Renal cortex interstitium (tissue), 11 donors: ENCODE data around the gene FANCD2. TPM values are rescaled to one million over a fixed set of nuclear protein-coding genes. Genes with fewer than 3 reads are reported as not detected.
A peak's percentile ranks its signal among the peaks of the same experiment; 100 is the strongest.
"Not testable (repeated sequence)": the region's sequence is repeated elsewhere in the genome, so short reads cannot be mapped to it uniquely, and the experiment has no call there.

Source experiments
- DNase-seq, 11 donors: peaks; one replicate each; pipeline ENCODE4 v3.0.0-alpha.2; 2013; ENCODE audit warnings: low read depth in 9 of 11, low spot score in 4 of 11; ENCODE audit errors: extremely low read depth in 1 of 11
- polyA plus RNA-seq, 3 donors: library from polyadenylated mRNA; unstranded; fragments of 120-200 nt; gene quantifications; one replicate each; pipeline ENCODE4 v1.2.1, GENCODE V29; 2013; ENCODE audit not compliant: insufficient read length in 3 of 3

Gene FANCD2
- polyA plus RNA-seq, 3 donors, result 20.7 to 24.8 (median 22.6) TPM

- no peak for DNase-seq
Observed at GRCh38 chr3:10010421-10010877, 15.8 kb upstream of the FANCD2 start.

DNA sequence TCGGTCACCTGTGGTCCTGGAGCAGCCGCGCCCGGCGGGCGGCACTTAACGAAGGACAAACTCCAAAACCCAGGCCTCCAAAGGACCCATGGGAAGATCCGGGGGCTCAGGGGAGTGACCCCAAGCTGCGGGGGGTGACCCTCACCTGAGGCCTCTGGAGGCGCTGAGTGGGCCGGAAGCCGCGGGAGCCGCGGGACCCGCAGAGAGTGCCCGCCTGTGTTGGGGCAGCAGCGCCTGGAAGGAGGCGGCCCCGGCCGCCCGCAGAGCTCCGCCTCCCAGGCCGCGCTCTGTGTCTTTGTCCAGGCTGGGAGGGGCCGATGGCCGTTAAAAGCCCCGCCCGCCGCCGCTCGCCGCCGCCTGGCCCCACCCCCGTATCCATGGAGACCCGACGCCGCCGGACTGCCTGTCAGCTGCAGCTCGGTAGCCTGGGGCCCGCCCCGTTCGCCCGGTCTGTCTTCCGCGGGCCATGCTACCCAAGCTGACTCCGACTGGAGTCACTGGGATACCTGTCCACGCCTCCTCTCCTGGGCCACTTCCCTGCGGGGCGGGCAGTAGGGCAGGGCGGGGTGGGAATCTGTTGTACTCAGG is 15.3 kb upstream of the FANCD2 start:
- DNase-seq, result peak in 9 of 11 donors; percentile 71 to 87 (median 84)

- DNase-seq, result no peak
Observed at GRCh38 chr3:10011631-10012030, 14.6 kb upstream of the FANCD2 start.

- no peak for DNase-seq
Observed at GRCh38 chr3:10012106-10012505, 14.1 kb upstream of the FANCD2 start.

DNA sequence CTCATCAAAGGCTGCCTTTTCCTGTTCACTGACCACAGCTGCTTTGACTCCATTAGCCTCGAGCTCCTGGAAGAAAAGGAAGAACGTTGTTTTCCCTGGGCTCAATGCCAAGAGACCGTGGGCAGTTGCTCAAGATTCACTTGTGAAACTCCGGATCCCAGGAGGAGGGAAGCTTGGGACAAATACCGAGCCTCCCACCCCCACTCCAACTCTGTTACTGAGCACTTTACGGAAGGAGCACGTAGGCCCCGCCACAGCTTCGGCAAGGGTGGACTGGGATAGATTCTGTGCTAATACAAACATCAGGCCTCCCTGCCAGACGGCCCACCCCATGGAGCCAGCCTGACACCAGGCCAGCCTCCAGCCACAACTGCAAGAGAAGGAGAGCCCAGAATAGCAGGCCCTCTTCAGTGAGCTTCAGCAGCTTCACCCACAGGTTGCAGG is 10.8 kb upstream of the FANCD2 start:
- DNase-seq, result peak in 6 of 11 donors; percentile 66 to 83 (median 68)

DNA sequence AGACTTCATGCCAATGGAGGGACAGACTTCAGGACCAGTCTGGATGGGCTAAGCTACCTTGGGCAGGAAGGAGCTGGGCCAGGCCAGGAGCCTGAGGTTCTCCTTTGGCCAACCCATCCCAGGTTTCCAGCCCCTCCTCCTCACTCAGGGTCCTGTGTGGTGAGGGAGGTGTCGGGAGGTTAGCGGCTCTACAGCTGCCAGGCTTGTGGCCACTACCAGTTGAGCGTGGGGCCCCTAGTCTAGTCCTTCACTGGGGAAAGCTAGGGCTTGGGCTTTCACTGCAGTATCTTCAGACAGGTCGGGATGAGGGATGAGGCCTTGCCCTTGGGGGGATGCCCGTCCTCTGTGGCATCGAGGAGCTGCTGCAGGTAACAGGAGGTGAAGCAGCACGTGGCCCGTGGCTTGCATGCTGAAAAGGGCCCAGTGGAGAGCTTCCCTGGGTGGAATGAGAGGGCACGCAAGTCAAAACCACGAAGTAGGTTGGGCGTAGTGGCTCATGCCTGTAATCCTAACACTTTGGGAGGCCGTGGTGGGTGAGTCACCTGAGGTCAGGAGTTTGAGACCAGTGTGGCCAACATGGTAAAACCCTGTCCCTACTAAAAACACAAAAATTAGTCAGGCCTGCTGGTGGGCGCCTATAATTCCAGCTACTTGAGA is 8.5 kb upstream of the FANCD2 start:
- no peak for DNase-seq

- DNase-seq, result not testable (repeated sequence)
Observed at GRCh38 chr3:10018806-10019205, 7.4 kb upstream of the FANCD2 start.

- no peak for DNase-seq
Observed at GRCh38 chr3:10019326-10019725, 6.9 kb upstream of the FANCD2 start.

- DNase-seq, result no peak
Observed at GRCh38 chr3:10021856-10022775, 4.1 kb upstream of the FANCD2 start.

- DNase-seq, result no peak
Observed at GRCh38 chr3:10023587-10024310, 2.5 kb upstream of the FANCD2 start.

GRCh38 chr3:10025205-10026083 is 793 bp upstream of the FANCD2 start:
- DNase-seq, result no peak

DNA sequence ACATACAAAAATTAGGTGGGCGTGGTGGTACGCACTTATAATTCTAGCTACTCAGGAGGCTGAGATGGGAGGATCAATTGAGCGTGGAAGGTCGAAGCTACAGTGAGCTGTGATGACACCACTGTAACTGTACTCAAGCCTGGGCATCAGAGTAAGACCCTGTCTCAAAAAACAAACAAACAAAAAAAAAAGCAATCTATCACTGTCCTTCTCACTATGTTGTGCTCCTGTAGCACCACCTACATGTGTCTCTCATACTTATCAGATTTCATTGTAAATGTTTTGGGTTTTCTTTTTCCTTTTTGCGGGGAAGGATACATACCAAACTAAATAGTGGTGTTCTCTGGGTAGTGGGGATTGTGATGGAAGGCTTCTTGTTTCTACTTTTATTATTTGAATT is 14.8 kb downstream of the FANCD2 start:
- no peak for DNase-seq

DNA sequence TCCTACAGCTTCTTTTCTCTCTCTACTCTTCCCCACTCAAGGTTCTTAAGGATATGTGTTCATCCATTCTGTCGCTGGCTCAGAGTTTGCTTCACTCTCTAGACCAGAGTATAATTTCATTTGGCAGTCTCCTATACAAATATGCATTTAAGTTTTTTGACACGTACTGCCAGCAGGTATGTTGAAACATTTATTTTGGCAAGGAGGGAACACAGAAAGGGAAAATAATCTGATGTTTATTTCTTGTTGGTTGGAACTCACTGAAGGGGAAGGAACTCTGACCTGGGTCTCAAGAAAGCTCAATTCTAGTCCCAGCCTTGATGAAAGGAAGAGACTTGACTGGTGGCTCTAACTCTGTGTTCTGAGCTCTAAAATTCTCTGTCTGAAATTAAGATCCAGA is 21.6 kb downstream of the FANCD2 start:
- DNase-seq, result no peak

GRCh38 chr3:10053054-10053453 is 26.8 kb downstream of the FANCD2 start:
- DNase-seq, result not testable (repeated sequence)

GRCh38 chr3:10055097-10055496 is 28.9 kb downstream of the FANCD2 start:
- no peak for DNase-seq

GRCh38 chr3:10070077-10070476 is 43.8 kb downstream of the FANCD2 start:
- not testable (repeated sequence) for DNase-seq

GRCh38 chr3:10074666-10075065 is 48.4 kb downstream of the FANCD2 start:
- no peak for DNase-seq

DNA sequence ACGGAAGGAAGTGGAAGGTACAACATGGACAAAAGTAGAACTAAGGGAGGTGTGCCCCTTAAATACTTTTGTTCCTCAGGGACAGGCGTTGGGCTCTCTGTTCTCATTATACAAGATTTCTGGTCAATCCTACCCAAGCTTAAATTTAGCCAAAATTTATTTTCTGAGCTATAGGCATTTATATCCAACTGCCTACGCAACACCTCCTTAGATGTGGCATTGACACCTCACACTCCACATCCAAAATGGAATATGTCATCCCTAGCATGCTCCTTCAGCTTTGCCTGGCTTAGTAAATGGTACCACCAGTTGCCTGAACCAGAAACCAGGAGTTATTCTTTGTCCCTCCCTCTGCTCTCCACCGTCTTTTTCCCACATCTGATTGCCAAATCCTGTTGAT is 55.6 kb downstream of the FANCD2 start:
- no peak for DNase-seq
